GM23338 (cell line): ENCODE results near the gene BID. TPM values are rescaled to one million over a fixed set of nuclear protein-coding genes. Genes with fewer than 3 reads are reported as not detected.

Source experiments
- ATAC-seq: fragments of 200-7000 bp; cut with Tn5 transposase; 3 replicates; pipeline ENCODE4 v1.9.1; 2020
- DNase-seq: peaks from one replicate; pipeline ENCODE4 v3.0.0-alpha.2; 2015; ENCODE audit warnings: low spot score
- H2AFZ ChIP-seq: fragments of 200-600 bp; sonication (generic); 2 replicates; pipeline ENCODE4 v1.8.0; 2016; ENCODE audit warnings: antibody characterized with exemption, mild to moderate bottlenecking, moderate library complexity
- H3F3A ChIP-seq: fragments of 200-600 bp; sonication (generic); replicated peaks from 2 replicates; pipeline ENCODE4 v1.8.0; 2017; ENCODE audit warnings: antibody characterized with exemption, mixed run types, low read depth
- H3K27ac ChIP-seq: fragments of 200-600 bp; sonication (generic); 2 replicates; pipeline ENCODE4 v1.6.1; 2016; ENCODE audit warnings: low read depth
- H3K27me3 ChIP-seq: fragments of 200-600 bp; sonication (generic); 2 replicates; pipeline ENCODE4 v1.8.0; 2016; ENCODE audit warnings: mild to moderate bottlenecking, mixed run types, moderate library complexity; ENCODE audit not compliant: insufficient read depth
- H3K36me3 ChIP-seq: fragments of 200-600 bp; sonication (generic); 2 replicates; pipeline ENCODE4 v1.8.0; 2016; ENCODE audit warnings: mild to moderate bottlenecking; ENCODE audit not compliant: insufficient read depth
- H3K4me1 ChIP-seq: fragments of 200-600 bp; sonication (generic); 2 replicates; pipeline ENCODE4 v1.8.0; 2016; ENCODE audit warnings: mild to moderate bottlenecking, moderate library complexity; ENCODE audit not compliant: insufficient read depth
- H3K4me2 ChIP-seq: fragments of 200-600 bp; sonication (generic); 2 replicates; pipeline ENCODE4 v1.7.1; 2017; ENCODE audit warnings: mixed run types
- H3K4me3 ChIP-seq: fragments of 200-600 bp; sonication (generic); 2 replicates; pipeline ENCODE4 v1.6.1; 2016; ENCODE audit warnings: mixed run types
- H3K79me2 ChIP-seq: fragments of 200-600 bp; sonication (generic); replicated peaks from 2 replicates; pipeline ENCODE4 v1.8.0; 2017; ENCODE audit warnings: mild to moderate bottlenecking; ENCODE audit not compliant: insufficient read depth
- H3K9me2 ChIP-seq: fragments of 200-600 bp; sonication (generic); 2 replicates; pipeline ENCODE4 v1.8.0; 2017; ENCODE audit not compliant: insufficient read depth
- H4K20me1 ChIP-seq: fragments of 200-600 bp; sonication (generic); replicated peaks from 2 replicates; pipeline ENCODE4 v1.8.0; 2017; ENCODE audit warnings: mild to moderate bottlenecking; ENCODE audit not compliant: insufficient read depth
- H3K27ac Mint-ChIP-seq: 2 replicates; pipeline ENCODE4 v1.8.0; 2020; ENCODE audit warnings: inconsistent platforms, mild to moderate bottlenecking, moderate library complexity, mixed read lengths
- H3K27me3 Mint-ChIP-seq: 3 replicates; pipeline ENCODE4 v1.8.0; 2022; ENCODE audit warnings: low read depth, mild to moderate bottlenecking, moderate library complexity, mixed read lengths, inconsistent platforms; ENCODE audit not compliant: insufficient read depth, poor library complexity
- H3K36me3 Mint-ChIP-seq: 3 replicates; pipeline ENCODE4 v1.8.0; 2021; ENCODE audit warnings: low read depth, mild to moderate bottlenecking, inconsistent platforms, moderate library complexity, mixed read lengths
- H3K4me1 Mint-ChIP-seq: 3 replicates; pipeline ENCODE4 v1.8.0; 2020; ENCODE audit warnings: mild to moderate bottlenecking, inconsistent platforms, mixed read lengths
- H3K4me3 Mint-ChIP-seq: 3 replicates; pipeline ENCODE4 v1.8.0; 2021; ENCODE audit warnings: moderate library complexity, mild to moderate bottlenecking, inconsistent platforms, mixed read lengths
- H3K9me3 Mint-ChIP-seq: 3 replicates; pipeline ENCODE4 v1.8.0; 2020; ENCODE audit warnings: moderate library complexity, mild to moderate bottlenecking, inconsistent platforms, mixed read lengths
- CREB1 ChIP-seq: fragments of 250-450 bp; sonication (Bioruptor Pico); IDR thresholded peaks from 2 replicates; pipeline ENCODE4 v1.5.0; 2020; ENCODE audit warnings: low read depth, mild to moderate bottlenecking, moderate library complexity
- EZH2 ChIP-seq: fragments of 200-600 bp; sonication (generic); IDR thresholded peaks from one replicate; pipeline ENCODE4 v1.8.0; 2017; ENCODE audit warnings: antibody characterized with exemption, mild to moderate bottlenecking, low read depth; ENCODE audit not compliant: unreplicated experiment
- EZH2phosphoT487 ChIP-seq: fragments of 200-600 bp; sonication (generic); IDR thresholded peaks from one replicate; pipeline ENCODE4 v1.8.1; 2018; ENCODE audit warnings: antibody characterized with exemption; ENCODE audit not compliant: unreplicated experiment
- JUNB ChIP-seq: IDR thresholded peaks from one replicate; pipeline ENCODE4 v1.6.1; 2016; ENCODE audit warnings: antibody characterized with exemption; ENCODE audit not compliant: unreplicated experiment
- NANOG ChIP-seq: IDR thresholded peaks from 2 replicates; pipeline ENCODE4 v1.6.1; 2016; ENCODE audit warnings: antibody characterized with exemption, borderline replicate concordance
- POLR2AphosphoS5 ChIP-seq: IDR thresholded peaks from 2 replicates; pipeline ENCODE4 v1.6.1; 2016; ENCODE audit warnings: antibody characterized with exemption, low read depth
- REST ChIP-seq: IDR thresholded peaks from one replicate; pipeline ENCODE4 v1.6.1; 2018; ENCODE audit warnings: antibody characterized with exemption; ENCODE audit not compliant: unreplicated experiment
- STAT1 ChIP-seq: IDR thresholded peaks from one replicate; pipeline ENCODE4 v1.6.1; 2016; ENCODE audit warnings: antibody characterized with exemption; ENCODE audit not compliant: unreplicated experiment
- ZNF114 ChIP-seq: fragments of 250-450 bp; sonication (Bioruptor Pico); IDR thresholded peaks from 2 replicates; pipeline ENCODE4 v1.5.0; 2020; ENCODE audit warnings: mild to moderate bottlenecking, moderate library complexity
- ZNF331 ChIP-seq: fragments of 250-450 bp; sonication (Bioruptor Pico); IDR thresholded peaks from 2 replicates; pipeline ENCODE4 v1.5.0; 2020; ENCODE audit warnings: low read depth, mild to moderate bottlenecking, moderate library complexity
- ZNF462 ChIP-seq: fragments of 250-450 bp; sonication (Bioruptor Pico); IDR thresholded peaks from 2 replicates; pipeline ENCODE4 v1.5.0; 2020; ENCODE audit warnings: mild to moderate bottlenecking, moderate library complexity
- polyA plus RNA-seq: library from polyadenylated mRNA; unstranded; fragments of >200 nt; fragmentation: Nextera tagmentation; extraction: Ambion mirVana; gene quantifications from 2 replicates; pipeline ENCODE4 v1.2.1, GENCODE V29; 2016
- total RNA-seq: library from RNA; depleted of rRNA; stranded (reverse); fragments of >200 nt; shearing (Covaris generic); gene quantifications from 2 replicates; pipeline ENCODE4 v1.2.3, GENCODE V29; 2014
- TF ChIP-seq, protein P1 (sequence below), 2 experiments: fragments of 200-600 bp in 1 of 2; sonication (generic) in 1 of 2; conservative IDR thresholded peaks; 2 replicates each; pipeline versions ENCODE4 v1.5.1 to v1.6.1; 2016 to 2017; ENCODE audit warnings: antibody characterized with exemption in 2 of 2, low read depth in 2 of 2, mild to moderate bottlenecking in 2 of 2, moderate library complexity in 1 of 2
- TF ChIP-seq, protein P2 (sequence below): IDR thresholded peaks from 2 replicates; pipeline ENCODE4 v1.6.1; 2016; ENCODE audit warnings: antibody characterized with exemption

The BID gene
- total and polyA plus RNA-seq, 2 experiments from 2014 or later: 65.1 to 125 TPM

- Histone ChIP-seq H2AFZ (no peak overlapping the region), H3K36me3 (no peaks in the 10 kb centered on the region), H3F3A (no peaks in the 10 kb centered on the region), H3K27me3 (no peaks in the 10 kb centered on the region), H3K4me2 (no peak overlapping the region), H3K27ac (no peak overlapping the region), H3K9me2 (no peaks in the 10 kb centered on the region), H3K4me1 (no peaks in the 10 kb centered on the region), H3K4me3 (no peak overlapping the region), H3K79me2 (no peaks in the 10 kb centered on the region), H4K20me1 (0 out of 2 replicates have a peak, but pooled peaks cover 5% of the 10 kb centered on the region)
- H3K4me1 Mint-ChIP-seq: no peaks in the 10 kb centered on the region
- no peaks in the 10 kb centered on the region; the same call in 2 of the 3 replicates for H3K9me3 Mint-ChIP-seq
- TF ChIP-seq, protein P1, sequence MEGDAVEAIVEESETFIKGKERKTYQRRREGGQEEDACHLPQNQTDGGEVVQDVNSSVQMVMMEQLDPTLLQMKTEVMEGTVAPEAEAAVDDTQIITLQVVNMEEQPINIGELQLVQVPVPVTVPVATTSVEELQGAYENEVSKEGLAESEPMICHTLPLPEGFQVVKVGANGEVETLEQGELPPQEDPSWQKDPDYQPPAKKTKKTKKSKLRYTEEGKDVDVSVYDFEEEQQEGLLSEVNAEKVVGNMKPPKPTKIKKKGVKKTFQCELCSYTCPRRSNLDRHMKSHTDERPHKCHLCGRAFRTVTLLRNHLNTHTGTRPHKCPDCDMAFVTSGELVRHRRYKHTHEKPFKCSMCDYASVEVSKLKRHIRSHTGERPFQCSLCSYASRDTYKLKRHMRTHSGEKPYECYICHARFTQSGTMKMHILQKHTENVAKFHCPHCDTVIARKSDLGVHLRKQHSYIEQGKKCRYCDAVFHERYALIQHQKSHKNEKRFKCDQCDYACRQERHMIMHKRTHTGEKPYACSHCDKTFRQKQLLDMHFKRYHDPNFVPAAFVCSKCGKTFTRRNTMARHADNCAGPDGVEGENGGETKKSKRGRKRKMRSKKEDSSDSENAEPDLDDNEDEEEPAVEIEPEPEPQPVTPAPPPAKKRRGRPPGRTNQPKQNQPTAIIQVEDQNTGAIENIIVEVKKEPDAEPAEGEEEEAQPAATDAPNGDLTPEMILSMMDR (conservative IDR thresholded peaks at IDR 0.05; ENCODE audit: low read depth in 2 of 2): no peak
- no peak for TF ChIP-seq NANOG
- TF ChIP-seq, protein P2, sequence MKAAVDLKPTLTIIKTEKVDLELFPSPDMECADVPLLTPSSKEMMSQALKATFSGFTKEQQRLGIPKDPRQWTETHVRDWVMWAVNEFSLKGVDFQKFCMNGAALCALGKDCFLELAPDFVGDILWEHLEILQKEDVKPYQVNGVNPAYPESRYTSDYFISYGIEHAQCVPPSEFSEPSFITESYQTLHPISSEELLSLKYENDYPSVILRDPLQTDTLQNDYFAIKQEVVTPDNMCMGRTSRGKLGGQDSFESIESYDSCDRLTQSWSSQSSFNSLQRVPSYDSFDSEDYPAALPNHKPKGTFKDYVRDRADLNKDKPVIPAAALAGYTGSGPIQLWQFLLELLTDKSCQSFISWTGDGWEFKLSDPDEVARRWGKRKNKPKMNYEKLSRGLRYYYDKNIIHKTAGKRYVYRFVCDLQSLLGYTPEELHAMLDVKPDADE: no peak
- TF ChIP-seq JUNB: no peak
- no peak for TF ChIP-seq ZNF462
- TF ChIP-seq POLR2AphosphoS5: no peak
- TF ChIP-seq CREB1 (CRISPR knock-in tag): no peak
- TF ChIP-seq EZH2: no peak
- no peak for TF ChIP-seq ZNF114
- no peak for TF ChIP-seq EZH2phosphoT487
- no peak for TF ChIP-seq ZNF331 (CRISPR knock-in tag)
- no peak for TF ChIP-seq STAT1
- TF ChIP-seq REST: no peak
- ATAC-seq (no peak), DNase-seq (no peak)
- peaks cover 8% of the 10 kb centered on the region for H3K27me3 Mint-ChIP-seq
- no peak overlapping the region for H3K4me3 Mint-ChIP-seq
- no peak overlapping the region for H3K27ac Mint-ChIP-seq
- H3K36me3 Mint-ChIP-seq: peaks cover 3% of the 10 kb centered on the region; the same call in 1 of the 3 replicates
Observed at GRCh38 chr22:17823964-17824363, 49.7 kb upstream of the BID start.
